GM12878 (cell line): ENCODE results near the gene LRRC10B.

Experiments
- CTCF ChIP-seq, 3 experiments: IDR thresholded peaks in 2 of 3; conservative IDR thresholded peaks in 1 of 3; 2 replicates each; pipeline ENCODE4 v1.5.1; 2011; ENCODE audit warnings: low read depth in 3 of 3, low read length in 3 of 3, mild to moderate bottlenecking in 3 of 3, control low read depth in 2 of 3, moderate library complexity in 2 of 3, inconsistent platforms in 1 of 3, mixed read lengths in 1 of 3; ENCODE audit not compliant: control insufficient read depth in 2 of 3, insufficient read depth in 1 of 3; ENCODE audit errors: extremely low read depth in 1 of 3
- HCFC1 ChIP-seq: fragments of 150-350 bp; IDR thresholded peaks from 2 replicates; pipeline ENCODE4 v1.6.1; 2014; ENCODE audit warnings: low read length
- MEF2A ChIP-seq: IDR thresholded peaks from 2 replicates; pipeline ENCODE4 v1.6.1; 2011; ENCODE audit warnings: low read depth, mild to moderate bottlenecking, low read length, moderate library complexity; ENCODE audit not compliant: insufficient read depth
- POLR2A ChIP-seq: IDR thresholded peaks from 2 replicates; pipeline ENCODE4 v1.6.1; 2011; ENCODE audit warnings: low read depth, mild to moderate bottlenecking, low read length
- RAD51 ChIP-seq: fragments of 450-650 bp; IDR thresholded peaks from 2 replicates; pipeline ENCODE4 v1.6.1; 2016; ENCODE audit warnings: moderate library complexity, mild to moderate bottlenecking, inconsistent platforms
- STAT3 ChIP-seq: IDR thresholded peaks from 2 replicates; pipeline ENCODE4 v1.6.1; 2011; ENCODE audit warnings: low read depth, low read length, improper control_type of control experiment
- ZNF24 ChIP-seq: fragments of 450-650 bp; IDR thresholded peaks from 2 replicates; pipeline ENCODE4 v1.6.1; 2017; ENCODE audit warnings: antibody characterized with exemption, mild to moderate bottlenecking
- ZZZ3 ChIP-seq: IDR thresholded peaks from 2 replicates; pipeline ENCODE4 v1.6.1; 2011; ENCODE audit warnings: low read depth; ENCODE audit not compliant: control insufficient read depth, insufficient read length

- TF ChIP-seq STAT3 (no peak), HCFC1 (no peak), CTCF (IDR thresholded peaks at IDR 0.05 in 2 of 3, conservative IDR thresholded peaks at IDR 0.05 in 1 of 3; ENCODE audit: control insufficient read depth in 2 of 3, extremely low read depth in 1 of 3, insufficient read depth in 1 of 3, low read depth in 3 of 3, low read length in 3 of 3) (no peak), POLR2A (no peak), ZZZ3 (no peak), RAD51 (no peak), MEF2A (no peak), ZNF24 (no peak)
These were observed 38.7 kb downstream of the LRRC10B start for GRCh38 chr11:61547246-61547645.
